GM04503 (cell line): ENCODE data around the gene DIRAS1.

Experiments used
- DNase-seq: peaks from one replicate; pipeline ENCODE4 v3.0.0-alpha.2; 2012; ENCODE audit warnings: low read depth

The DIRAS1 gene

GRCh38 chr19:2720777-2721569 is at the start of gene DIRAS1:
Gene DIRAS1 (minus strand): TSS chr19:2721372. CDS start chr19:2717806, 3,566 bp downstream.
- DNase-seq = no peak

GRCh38 chr19:2770055-2771013 is 49.2 kb upstream of the DIRAS1 start:
- no peak for DNase-seq

- DNase-seq = no peak
Observed at GRCh38 chr19:2769218-2769617, 48.0 kb upstream of the DIRAS1 start.

GRCh38 chr19:2768365-2769132 is 47.4 kb upstream of the DIRAS1 start:
- DNase-seq = no peak

GRCh38 chr19:2767688-2768087 is 46.5 kb upstream of the DIRAS1 start:
- no peak for DNase-seq

- DNase-seq = no peak
Observed at GRCh38 chr19:2766594-2767372, 45.6 kb upstream of the DIRAS1 start.

- DNase-seq = no peak
Observed at GRCh38 chr19:2765376-2765775, 44.2 kb upstream of the DIRAS1 start.

GRCh38 chr19:2764945-2765344 is 43.8 kb upstream of the DIRAS1 start:
- no peak for DNase-seq

- no peak for DNase-seq
Observed at GRCh38 chr19:2763687-2764086, 42.5 kb upstream of the DIRAS1 start.

- no peak for DNase-seq
Observed at GRCh38 chr19:2762783-2763496, 41.8 kb upstream of the DIRAS1 start.

GRCh38 chr19:2761876-2762782 is 41.0 kb upstream of the DIRAS1 start:
- DNase-seq = no peak

GRCh38 chr19:2761309-2761677 is 40.1 kb upstream of the DIRAS1 start:
- no peak for DNase-seq

GRCh38 chr19:2759965-2760364 is 38.8 kb upstream of the DIRAS1 start:
- DNase-seq = no peak

- DNase-seq = no peak
Observed at GRCh38 chr19:2759362-2759761, 38.2 kb upstream of the DIRAS1 start.

- DNase-seq = no peak
Observed at GRCh38 chr19:2758601-2759313, 37.6 kb upstream of the DIRAS1 start.

- no peak for DNase-seq
Observed at GRCh38 chr19:2756921-2757881, 36.0 kb upstream of the DIRAS1 start.

- DNase-seq = no peak
Observed at GRCh38 chr19:2756477-2756876, 35.3 kb upstream of the DIRAS1 start.

- DNase-seq = no peak
Observed at GRCh38 chr19:2755811-2756210, 34.6 kb upstream of the DIRAS1 start.
